HL-60 (cell line): ENCODE results near the gene JOSD1.

ENCODE experiments used
- DNase-seq, 2 experiments: peaks; one replicate each; pipeline ENCODE4 v3.0.0-alpha.2; 2010 to 2020; ENCODE audit warnings: low read depth in 1 of 2, low spot score in 1 of 2
- H3K27ac ChIP-seq: fragments of 250-450 bp; sonication (Bioruptor Pico); replicated peaks from 2 replicates; pipeline ENCODE4 v1.5.1; 2020; ENCODE audit warnings: mild to moderate bottlenecking, moderate library complexity
- H3K27me3 ChIP-seq: fragments of 250-450 bp; sonication (Bioruptor Pico); 2 replicates; pipeline ENCODE4 v1.5.1; 2021; ENCODE audit warnings: mild to moderate bottlenecking, moderate library complexity; ENCODE audit not compliant: insufficient read depth, poor library complexity, severe bottlenecking
- H3K4me3 ChIP-seq: replicated peaks from 2 replicates; pipeline ENCODE4 v1.5.1; 2011; ENCODE audit warnings: mild to moderate bottlenecking, control low read depth, low read length; ENCODE audit not compliant: insufficient read depth
- GABPA ChIP-seq: IDR thresholded peaks from 2 replicates; pipeline ENCODE4 v1.6.1; 2012; ENCODE audit warnings: low read depth
- POLR2AphosphoS5 ChIP-seq: IDR thresholded peaks from 2 replicates; pipeline ENCODE4 v1.6.1; 2012; ENCODE audit warnings: low read depth
- REST ChIP-seq: IDR thresholded peaks from 2 replicates; pipeline ENCODE4 v1.6.1; 2012; ENCODE audit warnings: low read depth; ENCODE audit not compliant: insufficient replicate concordance
- SPI1 ChIP-seq: IDR thresholded peaks from 2 replicates; pipeline ENCODE4 v1.6.1; 2012; ENCODE audit warnings: low read depth, mild to moderate bottlenecking, borderline replicate concordance
- TF ChIP-seq, protein P1 (sequence below): IDR thresholded peaks from one replicate; pipeline ENCODE4 v1.5.1; 2011; ENCODE audit warnings: low read length, control low read depth, inconsistent platforms; ENCODE audit not compliant: insufficient read depth

Gene JOSD1

DNA sequence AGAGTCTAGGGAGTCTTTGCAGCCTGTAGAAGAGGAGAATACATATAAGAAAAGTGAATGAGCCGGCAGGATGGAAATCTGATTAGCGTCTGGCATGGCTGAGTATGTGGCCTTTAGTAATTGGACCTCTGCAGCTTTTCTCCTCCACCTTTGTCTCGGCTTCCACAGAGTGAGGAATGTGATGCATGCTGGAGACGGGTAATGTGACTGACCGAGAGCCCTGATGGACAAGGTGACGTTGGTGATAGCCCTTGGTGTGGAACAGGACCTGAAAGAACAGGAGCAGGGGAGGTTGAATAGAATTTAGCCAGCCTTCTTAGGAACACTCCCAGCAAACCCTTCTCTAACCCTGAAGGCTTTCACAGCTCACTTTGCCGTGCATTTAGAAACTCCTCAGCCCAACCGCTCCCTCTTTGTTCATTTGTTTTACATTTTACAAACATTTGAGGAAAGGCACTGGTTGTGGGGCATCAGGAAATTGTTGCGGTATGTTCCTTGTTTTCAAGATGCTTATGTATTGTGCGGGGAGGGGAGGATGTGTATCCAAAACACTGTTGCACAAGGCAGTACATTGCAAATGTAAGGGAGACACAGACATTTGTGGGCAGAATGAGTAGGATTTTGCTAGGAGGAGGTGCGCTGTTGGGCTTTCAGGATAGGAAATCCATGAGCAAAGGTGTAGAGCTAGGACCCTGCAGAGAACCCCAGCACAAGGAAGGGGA is 11.9 kb upstream of the JOSD1 start:
- TF ChIP-seq SPI1 (no peak), GABPA (no peak), POLR2AphosphoS5 (no peak), REST (no peak)
- TF ChIP-seq, protein P1, sequence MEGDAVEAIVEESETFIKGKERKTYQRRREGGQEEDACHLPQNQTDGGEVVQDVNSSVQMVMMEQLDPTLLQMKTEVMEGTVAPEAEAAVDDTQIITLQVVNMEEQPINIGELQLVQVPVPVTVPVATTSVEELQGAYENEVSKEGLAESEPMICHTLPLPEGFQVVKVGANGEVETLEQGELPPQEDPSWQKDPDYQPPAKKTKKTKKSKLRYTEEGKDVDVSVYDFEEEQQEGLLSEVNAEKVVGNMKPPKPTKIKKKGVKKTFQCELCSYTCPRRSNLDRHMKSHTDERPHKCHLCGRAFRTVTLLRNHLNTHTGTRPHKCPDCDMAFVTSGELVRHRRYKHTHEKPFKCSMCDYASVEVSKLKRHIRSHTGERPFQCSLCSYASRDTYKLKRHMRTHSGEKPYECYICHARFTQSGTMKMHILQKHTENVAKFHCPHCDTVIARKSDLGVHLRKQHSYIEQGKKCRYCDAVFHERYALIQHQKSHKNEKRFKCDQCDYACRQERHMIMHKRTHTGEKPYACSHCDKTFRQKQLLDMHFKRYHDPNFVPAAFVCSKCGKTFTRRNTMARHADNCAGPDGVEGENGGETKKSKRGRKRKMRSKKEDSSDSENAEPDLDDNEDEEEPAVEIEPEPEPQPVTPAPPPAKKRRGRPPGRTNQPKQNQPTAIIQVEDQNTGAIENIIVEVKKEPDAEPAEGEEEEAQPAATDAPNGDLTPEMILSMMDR: no peak
- H3K27me3 ChIP-seq: no peaks in the 10 kb centered on the region
- no peak overlapping the region for H3K4me3 ChIP-seq
- peak in 1 of 2 experiments; percentile 31 for DNase-seq
- H3K27ac ChIP-seq: no peak overlapping the region

DNA sequence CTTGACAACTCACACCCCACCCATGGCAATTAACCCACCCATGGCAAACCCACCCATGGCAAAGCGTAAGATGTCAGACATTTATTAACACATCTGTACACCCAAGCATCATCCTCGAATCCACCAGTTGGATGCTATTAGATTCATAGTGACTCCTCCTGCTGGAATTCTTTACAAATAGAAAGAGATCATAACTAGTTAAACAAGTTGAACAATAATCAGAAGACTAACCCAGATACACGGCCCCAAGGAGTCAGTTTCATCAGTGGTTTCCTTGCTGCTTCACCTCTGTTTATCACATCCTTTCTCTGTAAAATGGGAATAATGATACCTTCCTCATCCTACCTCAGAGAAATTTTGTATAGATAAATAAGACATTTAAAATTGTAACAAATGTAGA is 10.1 kb upstream of the JOSD1 start:
- Histone ChIP-seq H3K27ac (no peak overlapping the region), H3K27me3 (no peaks in the 10 kb centered on the region), H3K4me3 (no peak overlapping the region)
- DNase-seq: no peak
- TF ChIP-seq, protein P1: no peak
- TF ChIP-seq GABPA (no peak), POLR2AphosphoS5 (no peak), SPI1 (no peak), REST (no peak)

DNA sequence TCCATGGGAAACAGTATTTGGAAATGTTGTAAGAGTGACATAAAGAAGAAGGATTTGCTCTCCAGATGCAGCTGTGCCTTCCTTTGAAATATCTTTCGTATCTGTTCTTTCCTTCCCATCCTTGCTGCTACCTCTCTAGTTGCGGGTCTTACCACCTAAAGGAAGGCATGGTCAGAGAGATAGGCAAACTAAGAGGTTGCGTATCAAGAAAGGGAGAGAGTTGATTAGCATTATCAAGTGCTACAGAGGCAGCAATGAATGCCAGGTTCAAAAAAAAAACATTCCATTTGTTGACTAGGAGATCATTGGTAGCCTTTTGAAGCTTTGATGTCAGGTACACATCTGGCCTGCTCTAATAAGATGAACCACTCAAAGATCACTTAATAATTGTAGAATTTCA is 9.6 kb upstream of the JOSD1 start:
- DNase-seq: no peak
- no peak overlapping the region for H3K27ac ChIP-seq
- no peak overlapping the region for H3K4me3 ChIP-seq
- no peaks in the 10 kb centered on the region for H3K27me3 ChIP-seq
- TF ChIP-seq POLR2AphosphoS5 (no peak), SPI1 (no peak)

- Histone ChIP-seq H3K4me3 (no peak overlapping the region), H3K27me3 (no peaks in the 10 kb centered on the region), H3K27ac (no peak overlapping the region)
- TF ChIP-seq SPI1 (peak; percentile 11; the same call in 1 of the 2 replicates), POLR2AphosphoS5 (no peak)
- DNase-seq: no peak
Observed at GRCh38 chr22:38709306-38709705, 8.6 kb upstream of the JOSD1 start.

DNA sequence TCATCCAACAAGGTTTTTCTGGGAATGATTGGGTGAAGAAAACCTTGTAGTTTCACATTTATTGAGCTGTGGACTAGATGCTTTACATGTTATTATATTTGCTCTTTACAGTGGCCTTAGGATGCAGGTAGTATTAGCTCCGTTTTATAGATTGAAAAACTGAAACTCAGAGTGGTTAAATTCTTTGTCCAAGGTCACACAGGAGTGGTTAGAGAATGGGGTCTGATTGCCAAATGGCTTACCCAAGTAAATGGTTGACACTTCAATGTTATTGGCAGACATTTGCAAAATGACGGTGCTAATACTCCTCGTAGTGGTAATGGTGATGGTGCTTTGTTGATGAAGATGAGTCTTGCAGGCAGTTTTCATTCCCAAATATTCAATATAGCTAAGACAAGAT is 7.2 kb upstream of the JOSD1 start:
- no peak for DNase-seq
- Histone ChIP-seq H3K4me3 (no peak overlapping the region), H3K27ac (peak overlapping the region; percentile 17; the same call in 1 of the 2 replicates), H3K27me3 (no peaks in the 10 kb centered on the region)
- TF ChIP-seq, protein P1: no peak
- TF ChIP-seq GABPA (no peak), REST (no peak), POLR2AphosphoS5 (no peak), SPI1 (no peak)
